H1 (cell line): ENCODE data around the gene BARHL2. TPM values are rescaled to one million over a fixed set of nuclear protein-coding genes. Genes with fewer than 3 reads are reported as not detected.

Experiments
- CTCF ChIA-PET: fragments of 300-600 bp; sonication (Branson Sonifier 250); formaldehyde crosslinking; loops from one replicate; lab custom pipeline; 2021; ENCODE audit not compliant: partially characterized antibody; lab: Charles Lee
- POLR2A ChIA-PET: fragments of 300-600 bp; sonication (Branson Sonifier 250); formaldehyde crosslinking; loops from one replicate; lab custom pipeline; 2021; ENCODE audit warnings: inconsistent platforms; ENCODE audit not compliant: partially characterized antibody; lab: Charles Lee
- DNase-seq, 2 experiments: peaks; one replicate each; pipeline versions ENCODE4 v3.0.0 to v3.0.0-alpha.2; 2010 to 2022; ENCODE audit warnings: low spot score in 2 of 2, low read depth in 1 of 2, mixed read lengths in 1 of 2
- FAIRE-seq: peaks from 2 replicates; lab custom pipeline; 2011; peaks lifted over from hg19 to GRCh38; lab: Jason Lieb, UNC
- H2AFZ ChIP-seq: 2 replicates; pipeline ENCODE4 v1.8.1; 2012; ENCODE audit warnings: low read length, inconsistent platforms
- H2AK5ac ChIP-seq: 2 replicates; pipeline ENCODE4 v1.6.1; 2013; ENCODE audit warnings: low read depth, low read length
- H2BK120ac ChIP-seq: replicated peaks from 2 replicates; pipeline ENCODE3; 2013; ENCODE audit warnings: low read depth, low read length, inconsistent platforms
- H2BK12ac ChIP-seq: 2 replicates; pipeline ENCODE4 v1.6.1; 2013; ENCODE audit warnings: low read depth, low read length
- H2BK15ac ChIP-seq: 2 replicates; pipeline ENCODE4 v1.6.1; 2013; ENCODE audit warnings: low read length
- H2BK20ac ChIP-seq: 2 replicates; pipeline ENCODE4 v1.6.1; 2013; ENCODE audit warnings: low read length
- H2BK5ac ChIP-seq: 2 replicates; pipeline ENCODE4 v1.6.1; 2013; ENCODE audit warnings: low read depth, low read length
- H3K14ac ChIP-seq: 2 replicates; pipeline ENCODE4 v1.6.1; 2013; ENCODE audit warnings: inconsistent platforms; ENCODE audit not compliant: insufficient read length
- H3K18ac ChIP-seq: 2 replicates; pipeline ENCODE4 v1.6.1; 2013; ENCODE audit warnings: low read length; ENCODE audit errors: extremely low read depth
- H3K23ac ChIP-seq: 2 replicates; pipeline ENCODE4 v1.6.1; 2013; ENCODE audit warnings: inconsistent platforms; ENCODE audit not compliant: insufficient read length
- H3K23me2 ChIP-seq: 2 replicates; pipeline ENCODE4 v1.6.1; 2013; ENCODE audit warnings: low read depth, low read length
- H3K27ac ChIP-seq: 2 replicates; pipeline ENCODE4 v1.6.1; 2011; ENCODE audit warnings: low read depth, low read length, inconsistent platforms
- H3K27me3 ChIP-seq, 4 experiments: replicated peaks in 1 of 4; 1 replicate in 1 of 4; 2 replicates in 3 of 4; pipeline versions ENCODE4 v1.6.1 to v1.8.1; 2011 to 2013; ENCODE audit warnings: low read length in 3 of 4, mild to moderate bottlenecking in 3 of 4, inconsistent platforms in 2 of 4, mixed read lengths in 2 of 4, moderate library complexity in 1 of 4; ENCODE audit not compliant: control insufficient read depth in 3 of 4, insufficient read depth in 3 of 4; ENCODE audit errors: extremely low read depth in 1 of 4
- H3K36me3 ChIP-seq, 4 experiments: 2 replicates each; pipeline versions ENCODE4 v1.6.1 to v1.8.1; 2011 to 2013; ENCODE audit warnings: mild to moderate bottlenecking in 4 of 4, low read length in 3 of 4, moderate library complexity in 2 of 4, control low read depth in 1 of 4, inconsistent platforms in 1 of 4; ENCODE audit not compliant: insufficient read depth in 4 of 4, control insufficient read depth in 2 of 4
- H3K4ac ChIP-seq: replicated peaks from 2 replicates; pipeline ENCODE3; 2013; ENCODE audit warnings: low read length, low read depth, mixed read lengths, inconsistent platforms; ENCODE audit not compliant: insufficient read length
- H3K4me1 ChIP-seq, 4 experiments: replicated peaks in 1 of 4; 1 replicate in 1 of 4; 2 replicates in 3 of 4; pipeline versions ENCODE4 v1.6.1 to v1.8.1; 2011 to 2013; ENCODE audit warnings: low read length in 3 of 4, inconsistent platforms in 2 of 4, mixed read lengths in 1 of 4; ENCODE audit not compliant: insufficient read depth in 4 of 4, control insufficient read depth in 3 of 4
- H3K4me2 ChIP-seq, 2 experiments: 2 replicates each; pipeline versions ENCODE4 v1.6.1 to v1.8.1; 2011 to 2013; ENCODE audit warnings: low read depth in 2 of 2, low read length in 2 of 2, control low read depth in 1 of 2, inconsistent platforms in 1 of 2, mild to moderate bottlenecking in 1 of 2; ENCODE audit not compliant: insufficient read depth in 1 of 2
- H3K4me3 ChIP-seq, 4 experiments: fragments of 200-600, 300-600 bp in 1 of 4; sonication (generic), shearing (Covaris generic), sonication (Bioruptor Twin) in 1 of 4; 2 replicates each; pipeline versions ENCODE4 v1.5.1 to v1.8.1; 2011 to 2016; ENCODE audit warnings: low read length in 4 of 4, low read depth in 3 of 4, control low read depth in 2 of 4, inconsistent platforms in 2 of 4, mild to moderate bottlenecking in 2 of 4, mixed read lengths in 1 of 4, moderate library complexity in 1 of 4; ENCODE audit not compliant: insufficient read depth in 2 of 4; ENCODE audit errors: extremely low read depth in 1 of 4
- H3K56ac ChIP-seq: replicated peaks from 2 replicates; pipeline ENCODE3; 2013; ENCODE audit warnings: low read depth, mild to moderate bottlenecking, mixed read lengths, low read length, inconsistent platforms; ENCODE audit not compliant: insufficient read length
- H3K79me1 ChIP-seq: 2 replicates; pipeline ENCODE4 v1.6.1; 2013; ENCODE audit warnings: low read depth, low read length, control low read depth
- H3K79me2 ChIP-seq, 2 experiments: 2 replicates each; pipeline versions ENCODE4 v1.6.1 to v1.8.1; 2012 to 2013; ENCODE audit warnings: low read length in 2 of 2, mild to moderate bottlenecking in 2 of 2, inconsistent platforms in 1 of 2; ENCODE audit not compliant: insufficient read depth in 2 of 2, control insufficient read depth in 1 of 2
- H3K9ac ChIP-seq, 4 experiments: replicated peaks in 1 of 4; 1 replicate in 1 of 4; 2 replicates in 3 of 4; pipeline versions ENCODE4 v1.6.1 to v1.8.1; 2011 to 2013; ENCODE audit warnings: low read depth in 3 of 4, low read length in 3 of 4, control low read depth in 2 of 4, mild to moderate bottlenecking in 2 of 4, moderate library complexity in 2 of 4, inconsistent platforms in 1 of 4; ENCODE audit errors: extremely low read depth in 1 of 4
- H3K9me3 ChIP-seq, 2 experiments: 2 replicates each; pipeline versions ENCODE4 v1.6.1 to v1.8.1; 2012 to 2013; ENCODE audit warnings: mild to moderate bottlenecking in 2 of 2, moderate library complexity in 2 of 2, control low read depth in 1 of 2, inconsistent platforms in 1 of 2, low read depth in 1 of 2, low read length in 1 of 2, mixed read lengths in 1 of 2; ENCODE audit not compliant: insufficient read depth in 2 of 2
- H4K20me1 ChIP-seq, 2 experiments: replicated peaks in 1 of 2; 2 replicates each; pipeline versions ENCODE3 to v1.8.1; 2011 to 2013; ENCODE audit warnings: inconsistent platforms in 2 of 2, low read length in 2 of 2, mild to moderate bottlenecking in 1 of 2; ENCODE audit not compliant: insufficient read depth in 2 of 2, control insufficient read depth in 1 of 2
- H4K5ac ChIP-seq: 2 replicates; pipeline ENCODE4 v1.6.1; 2013; ENCODE audit warnings: low read length, low read depth, mixed read lengths, inconsistent platforms; ENCODE audit not compliant: insufficient read length
- H4K8ac ChIP-seq: 2 replicates; pipeline ENCODE4 v1.8.0; 2013; ENCODE audit warnings: mild to moderate bottlenecking, moderate library complexity, low read length, inconsistent platforms; ENCODE audit not compliant: insufficient read depth; ENCODE audit errors: extremely low read depth
- H4K91ac ChIP-seq: replicated peaks from 2 replicates; pipeline ENCODE3; 2013; ENCODE audit warnings: low read length, mixed read lengths, inconsistent platforms; ENCODE audit not compliant: insufficient read length
- BCL11A ChIP-seq, 2 experiments: IDR thresholded peaks; one replicate each; pipeline ENCODE4 v1.6.1; 2011; ENCODE audit warnings: low read depth in 2 of 2, low read length in 2 of 2, mild to moderate bottlenecking in 2 of 2
- BRCA1 ChIP-seq: IDR thresholded peaks from 2 replicates; pipeline ENCODE4 v1.6.1; 2012; ENCODE audit warnings: low read depth, low read length, improper control_type of control experiment
- CHD2 ChIP-seq: IDR thresholded peaks from 2 replicates; pipeline ENCODE4 v1.6.1; 2012; ENCODE audit warnings: low read length, improper control_type of control experiment
- EZH2 ChIP-seq: fragments of 200-600 bp; sonication (generic); IDR thresholded peaks from 2 replicates; pipeline ENCODE4 v1.7.1; 2012; ENCODE audit warnings: low read depth, mild to moderate bottlenecking, moderate library complexity, low read length, inconsistent platforms; ENCODE audit not compliant: severe bottlenecking
- SP4 ChIP-seq: IDR thresholded peaks from 2 replicates; pipeline ENCODE4 v1.6.1; 2012; ENCODE audit warnings: low read length, inconsistent platforms
- TBP ChIP-seq: IDR thresholded peaks from 2 replicates; pipeline ENCODE4 v1.6.1; 2011; ENCODE audit warnings: low read depth, low read length, improper control_type of control experiment
- ZNF274 ChIP-seq: IDR thresholded peaks from 2 replicates; pipeline ENCODE4 v1.7.0; 2012; ENCODE audit warnings: low read length, borderline replicate concordance; ENCODE audit errors: extremely low read depth
- WGBS, 2 experiments: shearing (Covaris generic) in 1 of 2; methylation state at CpG; one replicate each; pipeline versions ENCODE4 v1.1.6 to v1.1.7; 2013 to 2015; ENCODE audit warnings: low lambda C conversion rate in 2 of 2, mixed read lengths in 2 of 2, inconsistent platforms in 1 of 2, low coverage in 1 of 2, missing lambda C conversion rate in 1 of 2; ENCODE audit not compliant: insufficient replicate concordance in 2 of 2, insufficient coverage in 1 of 2, insufficient read length in 1 of 2; ENCODE audit errors: extremely low coverage in 1 of 2, missing lambda C conversion rate in 1 of 2; 5-methylcytosine and 5-hydroxymethylcytosine counted together
- polyA plus RNA-seq, 7 experiments: library from polyadenylated mRNA; depleted of rRNA in 3 of 7; stranded (reverse) in 5 of 7; unstranded in 2 of 7; fragments of >200 nt in 5 of 7; fragments of 200-250 nt in 2 of 7; gene quantifications; 1 replicate in 5 of 7; 2 replicates in 1 of 7; 4 replicates in 1 of 7; pipeline versions ENCODE4 v1.2.1 to v1.2.3, GENCODE V29; 2011 to 2013; ENCODE audit warnings: missing spikeins in 2 of 7, mixed read lengths in 2 of 7
- total RNA-seq: library from RNA; stranded (reverse); fragmentation: NEBNext Ultra II Directional; extraction: Animal tissue kit (Norgen Biotek cat#: 25700); gene quantifications from 2 replicates; pipeline ENCODE4 v1.2.1, GENCODE V29; 2021
- TF ChIP-seq, protein P1 (sequence below), 3 experiments: IDR thresholded peaks; 1 replicate in 2 of 3; 2 replicates in 1 of 3; pipeline versions ENCODE4 v1.5.1 to v1.6.1; 2011; ENCODE audit warnings: low read length in 3 of 3, mild to moderate bottlenecking in 3 of 3, inconsistent platforms in 2 of 3, low read depth in 1 of 3, moderate library complexity in 1 of 3; ENCODE audit not compliant: insufficient read depth in 1 of 3; ENCODE audit errors: control extremely low read depth in 1 of 3
- TF ChIP-seq, protein P2 (sequence below): IDR thresholded peaks from 2 replicates; pipeline ENCODE4 v1.6.1; 2011; ENCODE audit warnings: low read depth, mild to moderate bottlenecking, low read length; ENCODE audit not compliant: insufficient read depth

The BARHL2 gene
- total and polyA plus RNA-seq, 2 of the 8 experiments (the other 6 are each of a cell fraction or from before 2014, with no cell fraction given) = 0.15 TPM; not detected in 1

GRCh38 chr1:90723590-90724108, 6.5 kb upstream of the BARHL2 start:
- WGBS, 2 experiments = 1% methylated on average over 22 of the region's 22 CpGs; no CpG with 5 or more reads in 1 of the 2 experiments
- POLR2A ChIA-PET = interaction anchor here (1.3 to 4.9 kb wide), 3 partner anchors 9 to 298 kb away, joined by 3 to 18 read pairs (median 6); partner anchors contain the start of gene ZNF644
- no peak for TF ChIP-seq BRCA1
- no peak for TF ChIP-seq SP4
- no peak for TF ChIP-seq EZH2
- peak; percentile 22; the same call in 1 of the 2 replicates for TF ChIP-seq TBP
- TF ChIP-seq, protein P1, sequence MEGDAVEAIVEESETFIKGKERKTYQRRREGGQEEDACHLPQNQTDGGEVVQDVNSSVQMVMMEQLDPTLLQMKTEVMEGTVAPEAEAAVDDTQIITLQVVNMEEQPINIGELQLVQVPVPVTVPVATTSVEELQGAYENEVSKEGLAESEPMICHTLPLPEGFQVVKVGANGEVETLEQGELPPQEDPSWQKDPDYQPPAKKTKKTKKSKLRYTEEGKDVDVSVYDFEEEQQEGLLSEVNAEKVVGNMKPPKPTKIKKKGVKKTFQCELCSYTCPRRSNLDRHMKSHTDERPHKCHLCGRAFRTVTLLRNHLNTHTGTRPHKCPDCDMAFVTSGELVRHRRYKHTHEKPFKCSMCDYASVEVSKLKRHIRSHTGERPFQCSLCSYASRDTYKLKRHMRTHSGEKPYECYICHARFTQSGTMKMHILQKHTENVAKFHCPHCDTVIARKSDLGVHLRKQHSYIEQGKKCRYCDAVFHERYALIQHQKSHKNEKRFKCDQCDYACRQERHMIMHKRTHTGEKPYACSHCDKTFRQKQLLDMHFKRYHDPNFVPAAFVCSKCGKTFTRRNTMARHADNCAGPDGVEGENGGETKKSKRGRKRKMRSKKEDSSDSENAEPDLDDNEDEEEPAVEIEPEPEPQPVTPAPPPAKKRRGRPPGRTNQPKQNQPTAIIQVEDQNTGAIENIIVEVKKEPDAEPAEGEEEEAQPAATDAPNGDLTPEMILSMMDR (IDR thresholded peaks at IDR 0.05; ENCODE audit: control extremely low read depth in 1 of 3, insufficient read depth in 1 of 3, low read depth in 1 of 3, low read length in 3 of 3) = peak; percentile 86 to 96 (median 86)
- no peak for TF ChIP-seq BCL11A (IDR thresholded peaks at IDR 0.05; ENCODE audit: low read depth in 2 of 2, low read length in 2 of 2)
- TF ChIP-seq ZNF274 = no peak
- TF ChIP-seq, protein P2, sequence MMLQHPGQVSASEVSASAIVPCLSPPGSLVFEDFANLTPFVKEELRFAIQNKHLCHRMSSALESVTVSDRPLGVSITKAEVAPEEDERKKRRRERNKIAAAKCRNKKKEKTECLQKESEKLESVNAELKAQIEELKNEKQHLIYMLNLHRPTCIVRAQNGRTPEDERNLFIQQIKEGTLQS = no peak
- TF ChIP-seq CHD2 = no peak

More at GRCh38 chr1:90723590-90724108, 6.5 kb upstream of the BARHL2 start:
- Histone ChIP-seq H2BK120ac (no peak overlapping the region), H2AFZ (no peak overlapping the region), H3K4me1 (peaks cover 24 to 54% (median 40%) of the 10 kb centered on the region in 4 experiments), H3K4ac (no peak overlapping the region), H4K20me1 (peaks cover 4 to 24% of the 10 kb centered on the region in 2 experiments), H4K91ac (no peak overlapping the region), H2BK12ac (peak overlapping the region; percentile 53; the same call in 1 of the 2 replicates), H4K5ac (no peak overlapping the region), H3K18ac (peak overlapping the region; percentile 55; the same call in 1 of the 2 replicates), H3K4me3 (peak overlapping the region; percentile 23 to 55 (median 33); a peak in 6 of 8 replicates), H3K27me3 (peaks cover 88 to 100% (median 95%) of the 10 kb centered on the region in 4 experiments), H3K56ac (no peak overlapping the region), H3K36me3 (peaks cover 0 to 4% (median 0%) of the 10 kb centered on the region in 4 experiments; a peak in 1 of 8 replicates), H3K14ac (no peak overlapping the region), H3K23me2 (peaks cover 6% of the 10 kb centered on the region; the same call in 1 of the 2 replicates), H3K9ac (no peak overlapping the region), H3K79me2 (no peaks in the 10 kb centered on the region), H3K9me3 (no peaks in the 10 kb centered on the region), H3K27ac (no peak overlapping the region), H2AK5ac (no peak overlapping the region), H2BK20ac (no peak overlapping the region), H4K8ac (no peak overlapping the region; the same call in 1 of the 2 replicates), H2BK15ac (no peak overlapping the region), H3K79me1 (no peaks in the 10 kb centered on the region), H2BK5ac (no peak overlapping the region), H3K4me2 (peak overlapping the region; percentile 76 to 90), H3K23ac (no peak overlapping the region)
- CTCF ChIA-PET = interaction anchor here (0.6 to 12.8 kb wide), 44 partner anchors 7 to 612 kb away, joined by 3 to 139 read pairs (median 4); partner anchors contain the start of gene BARHL2
- FAIRE-seq (peak; percentile 13), DNase-seq (peak in 1 of 2 experiments; percentile 97)
